Peyer's patch (tissue), 4 donors: ENCODE data around the gene TOX3.

Experiments used
- CTCF ChIP-seq, 6 experiments: fragments of 450-650 bp in 4 of 6; fragments of 200-600 bp in 2 of 6; sonication (generic) in 1 of 6; IDR thresholded peaks; one replicate each; pipeline ENCODE4 v1.5.1; 2017 to 2019; ENCODE audit warnings: antibody characterized with exemption in 6 of 6, mild to moderate bottlenecking in 3 of 6, moderate library complexity in 1 of 6
- POLR2A ChIP-seq, 2 donors: fragments of 450-650 bp; IDR thresholded peaks; one replicate each; pipeline ENCODE4 v1.5.1; 2017; ENCODE audit warnings: antibody characterized with exemption in 2 of 2, mild to moderate bottlenecking in 2 of 2, moderate library complexity in 2 of 2

GRCh38 chr16:52512297-52512987 lies 34.5 kb downstream of the TOX3 start:
- TF ChIP-seq CTCF (IDR thresholded peaks at IDR 0.05) (no peak), POLR2A (IDR thresholded peaks at IDR 0.05) (no peak)
